T-helper 1 cell treated with Interleukin-12 subunit alpha and Interleukin-12 subunit beta and Interleukin-4 antibody, amounts not matched to agents 30 ng/mL and 1 ng/mL, for 36 hours (primary cell): Measurements from ENCODE around the gene XPNPEP3. TPM values are rescaled to one million over a fixed set of nuclear protein-coding genes. Genes with fewer than 3 reads are reported as not detected.
"Not testable (repeated sequence)": the region's sequence is repeated elsewhere in the genome, so short reads cannot be mapped to it uniquely, and the experiment has no call there.

Experiments used
- intact Hi-C: fragments of 100-400 bp; cut with micrococcal nuclease; formaldehyde crosslinking; loops from one replicate; pipeline ENCODE4 v1.15.1; 2024
- total RNA-seq: library from RNA; stranded (reverse); gene quantifications from 2 replicates; pipeline ENCODE4 v1.2.3, GENCODE V29; 2022

The XPNPEP3 gene
- total RNA-seq, 1 donor from 2014 or later = 13.8 TPM

DNA sequence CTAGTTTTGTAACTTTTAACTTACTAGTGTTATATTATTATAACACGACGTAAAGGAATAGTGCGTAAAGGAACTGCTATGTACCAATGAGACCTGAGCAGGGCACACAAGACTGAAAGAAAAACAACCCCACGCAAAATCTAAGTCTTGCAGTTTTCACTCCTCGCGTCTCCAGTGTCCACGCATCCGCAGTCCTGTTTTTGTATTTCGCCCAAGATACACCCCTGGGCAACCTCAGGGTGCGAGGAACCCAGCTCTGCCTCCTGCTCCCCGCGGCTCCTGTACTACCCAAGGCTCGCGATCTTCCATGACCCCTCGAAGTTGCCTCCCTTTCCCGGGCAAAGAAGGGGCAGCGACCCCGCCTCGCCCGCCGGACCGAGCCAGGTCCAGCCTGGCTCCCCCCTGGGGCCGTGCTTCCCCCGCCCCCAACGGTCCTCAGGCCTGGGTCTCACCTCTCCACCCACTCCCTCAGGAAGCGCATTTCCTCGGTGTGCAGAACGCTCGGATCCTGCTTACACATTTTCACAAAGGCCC lies 902 bp upstream of the XPNPEP3 start:
- intact Hi-C loops = loop anchor here (1.0 to 2.0 kb wide), 10 partner anchors 37 to 679 kb away; partner anchors contain the start of genes ACO2, L3MBTL2, MRTFA and PHF5A

DNA sequence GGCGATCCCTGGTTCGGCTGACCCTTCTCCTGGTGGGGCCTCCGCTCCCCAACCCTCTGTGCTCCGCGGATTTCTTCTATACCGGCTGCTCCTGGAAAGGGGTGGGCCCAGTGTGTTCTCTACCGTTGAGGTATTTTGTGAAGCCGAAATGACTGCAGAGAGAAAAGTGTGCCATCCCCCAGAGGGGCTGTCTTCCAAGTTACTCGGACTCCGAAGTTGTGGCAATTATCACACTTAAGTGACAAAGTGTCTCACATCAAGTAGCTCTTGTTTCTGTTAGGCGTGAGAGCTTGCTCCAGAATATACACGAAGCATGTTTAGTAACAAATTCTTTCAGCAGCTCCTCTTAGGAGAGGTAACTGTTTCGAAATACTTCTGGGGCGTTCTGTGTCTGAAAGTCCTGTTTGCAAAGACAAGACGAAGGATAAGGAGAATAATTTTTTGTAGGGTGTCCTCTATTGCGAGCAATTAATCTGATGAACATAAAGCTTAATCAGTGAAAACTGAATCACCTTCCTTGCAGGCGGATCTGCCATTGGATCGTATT lies 434 bp downstream of the XPNPEP3 start:
- intact Hi-C loops = loop anchor here (1.0 to 2.0 kb wide), 5 partner anchors 165 to 681 kb away; partner anchors contain the start of genes ACO2, L3MBTL2, PHF5A and TNRC6B

GRCh38 chr22:40862013-40862412 lies 5.1 kb downstream of the XPNPEP3 start, which contains the start of gene DNAJB7:
Gene DNAJB7, minus strand, starts transcription at chr22:40862113. Its CDS starts 119 bp downstream, at chr22:40861994.
- intact Hi-C loops = no loop called here

- intact Hi-C loops = no loop called here
These were observed 5.6 kb downstream of the XPNPEP3 start for GRCh38 chr22:40862537-40862936.

- intact Hi-C loops = no loop called here
These were observed 10.2 kb downstream of the XPNPEP3 start for GRCh38 chr22:40867109-40867508.

DNA sequence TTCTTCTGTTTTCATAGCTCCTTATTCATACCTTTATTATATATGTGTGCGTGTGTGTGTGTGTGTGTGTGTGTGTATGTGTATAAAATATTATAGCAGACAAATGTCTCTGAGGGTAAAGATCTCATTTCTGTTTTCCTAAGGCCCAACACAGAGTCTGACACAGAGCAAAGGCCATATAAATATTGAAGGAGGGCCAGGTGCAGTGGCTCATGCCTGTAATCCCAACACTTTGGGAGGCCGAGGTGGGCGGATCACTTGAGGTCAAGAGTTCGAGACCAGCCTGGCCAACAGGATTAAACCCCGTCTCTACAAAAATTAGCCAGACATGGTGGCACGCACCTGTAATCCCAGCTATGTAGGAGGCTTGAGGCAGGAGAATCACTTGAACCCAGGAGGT lies 11.4 kb downstream of the XPNPEP3 start:
- intact Hi-C loops = not testable (repeated sequence)

DNA sequence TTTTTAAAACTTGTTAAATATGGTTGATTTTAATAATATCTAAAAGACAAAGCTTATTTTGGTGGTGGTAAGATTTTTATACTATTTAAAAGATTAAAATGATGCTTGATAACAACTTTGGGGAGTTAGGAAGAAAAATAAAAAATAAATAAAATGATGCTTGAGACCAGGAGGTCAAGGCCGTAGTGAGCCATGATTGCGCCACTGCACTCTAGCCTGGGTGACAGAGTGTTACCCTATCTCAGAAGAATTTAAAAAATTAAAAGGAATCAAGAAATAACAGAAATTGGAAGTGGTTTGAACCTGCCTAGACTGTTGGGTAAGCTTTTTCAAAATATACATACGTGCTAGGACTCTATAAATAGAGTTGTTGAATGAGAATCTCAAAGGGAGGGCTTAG lies 17.1 kb downstream of the XPNPEP3 start:
- intact Hi-C loops = no loop called here

GRCh38 chr22:40875111-40875510 lies 18.2 kb downstream of the XPNPEP3 start:
- intact Hi-C loops = no loop called here

DNA sequence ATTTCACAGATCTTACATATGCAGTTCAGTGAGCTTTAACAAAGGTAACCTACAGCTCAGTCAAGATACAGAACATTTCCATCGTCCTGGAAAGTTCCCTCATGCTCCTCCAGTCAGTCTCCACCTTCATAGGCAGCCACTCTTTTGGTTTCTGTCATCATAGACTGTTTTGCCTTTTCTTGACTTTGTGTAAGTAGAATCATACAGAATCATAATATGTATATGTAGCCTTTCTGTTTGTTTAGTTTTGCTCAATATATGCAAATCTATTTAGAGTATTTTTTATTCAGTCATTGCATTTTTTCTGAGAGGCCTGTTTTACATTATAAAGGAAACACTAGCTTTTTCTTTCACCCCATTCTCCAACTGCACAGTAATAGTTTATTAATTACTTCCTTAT lies 20.0 kb downstream of the XPNPEP3 start:
- intact Hi-C loops = no loop called here

- intact Hi-C loops = no loop called here
These were observed 20.5 kb downstream of the XPNPEP3 start for GRCh38 chr22:40877488-40877887.

GRCh38 chr22:40878922-40879321 lies 22.0 kb downstream of the XPNPEP3 start:
- intact Hi-C loops = no loop called here

DNA sequence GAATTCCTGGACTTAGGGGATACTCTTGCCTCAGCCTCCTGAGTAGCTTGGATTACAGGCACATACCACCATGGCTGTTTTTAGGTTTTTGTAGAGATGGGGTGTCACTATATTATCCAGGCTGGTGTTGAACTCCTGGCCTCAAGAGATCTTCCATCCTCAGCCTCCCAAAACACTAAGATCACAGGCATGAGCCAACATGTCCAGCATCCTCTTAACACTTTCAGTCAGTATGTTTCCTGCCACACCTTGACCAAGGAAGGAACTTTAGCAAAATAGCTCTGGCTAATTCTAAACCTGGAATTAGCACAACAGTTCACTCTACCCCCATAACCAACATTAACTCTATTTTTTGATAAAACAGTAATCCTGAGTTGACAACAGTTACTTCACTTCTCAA lies 32.2 kb downstream of the XPNPEP3 start:
- intact Hi-C loops = no loop called here

DNA sequence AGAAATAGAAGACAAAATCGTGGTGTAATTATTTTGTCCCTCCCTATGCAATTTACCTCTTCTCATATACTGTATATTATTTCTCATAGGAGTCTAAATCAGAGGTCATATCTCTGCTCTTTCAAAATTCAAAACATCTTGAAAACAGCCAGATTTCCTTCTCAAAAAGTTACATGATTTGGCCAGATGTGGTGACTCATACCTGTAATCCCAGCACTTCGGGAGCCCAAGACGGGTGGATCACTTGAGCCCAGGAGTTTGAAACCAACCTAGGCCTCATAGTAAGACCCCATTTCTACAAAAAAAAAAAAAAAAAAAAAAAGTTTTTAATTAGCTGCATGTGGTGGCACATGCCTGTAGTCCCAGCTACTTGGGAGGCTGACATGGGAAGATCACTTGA lies 33.9 kb downstream of the XPNPEP3 start:
- intact Hi-C loops = loop anchor here (10.0 kb wide), 1 partner anchor 126 kb away; no protein-coding TSS in a partner anchor

DNA sequence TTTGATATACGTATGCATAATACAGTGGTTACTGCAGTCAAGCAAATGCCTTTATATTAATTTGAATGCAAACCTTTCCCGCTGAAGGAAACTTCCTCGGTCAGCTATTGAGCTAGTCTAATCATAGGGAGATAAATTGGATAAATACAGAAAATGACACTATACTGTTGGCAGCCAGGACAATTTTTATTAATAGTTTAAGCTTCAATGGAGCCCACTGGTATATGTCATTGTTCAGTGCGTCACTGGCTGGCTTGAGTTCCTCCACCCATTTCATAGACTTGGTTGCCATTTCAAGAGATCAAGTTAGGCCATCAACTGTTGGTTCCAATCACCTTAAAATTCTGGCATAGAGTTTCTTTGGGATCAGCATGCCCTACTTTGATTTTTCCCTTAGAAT lies 37.5 kb downstream of the XPNPEP3 start:
- intact Hi-C loops = loop anchor here (10.0 kb wide), 1 partner anchor 130 kb away; no protein-coding TSS in a partner anchor

GRCh38 chr22:40898850-40899357 lies 42.0 kb downstream of the XPNPEP3 start:
- intact Hi-C loops = loop anchor here (1.0 to 10.0 kb wide), 6 partner anchors 43 to 462 kb away; partner anchors contain the start of gene ST13

- intact Hi-C loops = no loop called here
These were observed 47.2 kb downstream of the XPNPEP3 start for GRCh38 chr22:40904101-40904500.

DNA sequence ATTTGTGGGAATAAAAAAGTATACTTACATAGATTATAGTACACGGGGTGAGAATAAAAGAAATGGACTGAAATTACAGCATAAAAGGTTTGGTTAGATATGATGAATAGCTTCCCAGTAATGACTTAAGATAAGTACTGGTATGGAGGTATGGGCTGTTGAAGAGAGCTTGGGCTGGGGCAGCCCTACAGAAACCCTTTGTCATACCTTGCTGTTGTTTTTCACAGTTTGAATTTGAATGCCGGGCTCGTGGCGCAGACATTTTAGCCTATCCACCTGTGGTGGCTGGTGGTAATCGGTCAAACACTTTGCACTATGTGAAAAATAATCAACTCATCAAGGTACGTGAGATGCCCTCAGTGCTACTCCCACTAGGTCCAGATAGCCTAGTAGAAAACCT lies 51.9 kb downstream of the XPNPEP3 start:
- intact Hi-C loops = no loop called here

GRCh38 chr22:40911772-40912171 lies 54.8 kb downstream of the XPNPEP3 start:
- intact Hi-C loops = no loop called here

DNA sequence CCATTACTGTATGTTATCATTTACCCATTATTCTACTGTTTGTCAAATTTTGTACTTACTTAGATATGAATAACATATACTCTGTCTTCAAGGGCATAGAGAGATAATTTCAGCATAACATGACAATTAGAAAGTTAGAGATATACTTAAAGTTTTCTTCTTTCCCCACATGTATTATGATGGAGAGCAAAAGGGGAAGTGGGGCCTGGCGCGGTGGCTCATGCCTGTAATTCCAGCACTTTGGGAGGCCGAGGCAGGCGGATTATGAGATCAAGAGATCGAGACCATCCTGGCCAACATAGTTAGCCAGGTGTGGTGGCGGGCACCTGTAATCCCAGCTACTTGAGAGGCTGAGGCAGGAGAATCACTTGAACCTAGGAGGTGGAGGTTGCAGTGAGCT lies 56.0 kb downstream of the XPNPEP3 start:
- intact Hi-C loops = not testable (repeated sequence)

DNA sequence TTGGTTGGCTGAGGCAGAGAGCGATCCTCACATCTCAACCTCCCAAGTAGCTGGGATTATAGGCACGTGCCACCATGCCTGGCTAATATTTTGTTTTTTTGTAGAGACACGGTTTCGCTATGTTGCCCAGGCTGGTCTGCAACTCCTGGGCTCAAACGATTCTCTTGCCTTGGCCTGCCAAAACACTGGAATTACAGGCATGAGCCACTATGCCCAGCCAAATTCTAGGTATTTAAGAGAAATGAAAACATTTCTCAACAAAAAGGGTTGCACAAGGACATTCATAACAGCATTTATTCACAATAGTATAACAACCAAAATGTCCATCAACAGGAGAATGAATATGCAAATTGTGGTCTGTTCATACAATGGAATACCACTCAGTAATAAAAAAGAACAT lies 62.5 kb downstream of the XPNPEP3 start:
- intact Hi-C loops = no loop called here

DNA sequence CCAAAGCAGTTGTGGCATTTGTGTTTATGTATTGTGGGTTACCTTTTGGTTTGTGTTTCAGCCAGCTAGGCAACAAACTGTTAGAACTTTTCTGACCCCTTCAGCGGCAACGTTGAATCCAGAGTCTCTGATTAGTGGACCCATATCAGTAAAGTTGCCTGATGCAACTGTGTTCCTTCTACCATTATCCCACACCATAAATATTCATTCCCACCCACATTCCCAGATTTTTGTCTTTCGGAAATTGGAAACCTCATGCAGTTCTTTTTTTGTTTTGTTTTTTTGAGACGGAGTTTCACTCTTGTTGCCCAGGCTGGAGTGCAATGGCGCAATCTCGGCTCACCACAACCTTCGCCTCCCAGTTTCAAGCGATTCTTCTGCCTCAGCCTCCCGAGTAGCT lies 63.6 kb downstream of the XPNPEP3 start:
- intact Hi-C loops = loop anchor here (5.0 kb wide), 1 partner anchor 212 kb away; no protein-coding TSS in a partner anchor

DNA sequence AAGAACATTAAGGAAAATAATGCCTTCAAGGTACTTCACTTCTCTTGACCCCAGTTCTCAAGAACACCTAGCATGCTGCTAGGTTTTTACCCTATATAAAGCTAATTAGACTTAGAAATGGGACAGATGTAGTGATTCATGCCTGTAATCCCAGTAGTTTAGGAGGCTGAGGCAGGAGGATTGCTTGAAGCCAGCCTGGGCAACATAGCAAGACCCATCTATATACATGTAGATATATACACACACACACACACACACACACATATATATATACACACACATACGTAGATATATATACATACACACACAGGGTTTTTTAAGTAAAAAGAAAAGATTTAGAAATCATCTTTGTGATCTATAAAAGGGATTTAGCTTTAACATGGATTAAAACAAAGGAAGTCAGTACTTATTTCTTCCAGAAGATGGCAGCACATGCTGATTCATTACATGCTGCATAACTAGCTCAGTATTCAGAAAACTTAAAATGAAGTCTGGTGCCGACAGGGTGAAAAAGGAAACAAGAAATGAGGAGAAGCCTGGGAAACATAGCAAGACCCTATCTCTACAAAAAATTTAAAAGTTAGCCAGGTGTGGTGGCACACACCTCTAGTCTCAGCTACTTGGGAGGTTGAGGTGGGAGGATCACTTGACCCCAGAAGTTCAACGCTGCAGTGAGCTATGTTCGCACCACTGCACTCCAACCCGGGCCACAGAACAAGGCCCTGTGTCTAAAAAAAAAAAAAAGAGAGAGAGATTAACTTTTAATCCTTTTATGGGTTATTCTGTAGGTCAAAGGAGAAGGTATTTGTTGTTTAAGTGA lies 65.7 kb downstream of the XPNPEP3 start:
- intact Hi-C loops = loop anchor here (1.0 to 5.0 kb wide), 4 partner anchors 29 to 315 kb away; partner anchors contain the start of gene RBX1
